ENCODE data around the gene DKK2.

The DKK2 gene

DNA sequence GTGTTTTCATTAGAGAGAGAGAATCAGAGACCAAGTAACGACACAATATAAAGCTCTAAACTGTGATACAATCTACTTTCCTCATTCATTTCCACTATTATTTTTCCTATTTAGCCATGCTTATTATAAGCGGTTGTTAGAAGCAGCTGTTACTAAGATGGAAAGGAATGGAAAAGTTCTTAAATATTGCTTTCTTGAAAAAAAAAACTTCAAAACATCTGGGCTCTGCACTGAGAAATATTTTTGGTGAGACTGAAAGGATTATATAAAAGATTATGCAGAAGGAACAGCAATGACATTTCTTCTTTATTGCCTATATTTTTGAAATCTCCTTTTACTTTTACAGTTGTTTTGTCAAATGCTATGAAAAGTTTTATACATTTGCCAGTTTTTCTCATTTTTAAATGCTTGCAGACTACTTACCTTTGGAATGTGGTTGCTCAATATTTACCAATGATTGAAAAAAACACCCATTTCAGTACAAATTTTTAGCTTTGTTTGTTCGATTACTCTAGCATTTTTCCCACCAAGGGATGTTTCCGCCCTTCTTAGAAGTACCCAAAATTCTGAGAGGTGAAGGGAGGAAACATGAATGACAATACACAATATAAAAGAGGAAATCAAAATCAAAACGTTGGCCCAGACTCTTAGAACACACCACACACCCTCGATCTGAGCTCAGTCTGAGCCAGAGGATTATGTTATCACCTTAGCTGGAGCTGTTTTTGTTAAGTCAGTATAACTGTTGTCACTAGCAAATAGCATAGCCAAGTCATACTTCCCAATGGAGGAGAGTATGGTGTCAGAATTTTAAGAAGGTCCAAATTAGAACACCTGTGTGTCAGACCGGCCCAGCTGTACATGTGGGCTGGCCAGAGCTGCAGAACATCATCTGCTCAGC is 18.4 kb downstream of the DKK2 start:
- DNase-seq (ENCODE audit: low spot score) = no peak

DNA sequence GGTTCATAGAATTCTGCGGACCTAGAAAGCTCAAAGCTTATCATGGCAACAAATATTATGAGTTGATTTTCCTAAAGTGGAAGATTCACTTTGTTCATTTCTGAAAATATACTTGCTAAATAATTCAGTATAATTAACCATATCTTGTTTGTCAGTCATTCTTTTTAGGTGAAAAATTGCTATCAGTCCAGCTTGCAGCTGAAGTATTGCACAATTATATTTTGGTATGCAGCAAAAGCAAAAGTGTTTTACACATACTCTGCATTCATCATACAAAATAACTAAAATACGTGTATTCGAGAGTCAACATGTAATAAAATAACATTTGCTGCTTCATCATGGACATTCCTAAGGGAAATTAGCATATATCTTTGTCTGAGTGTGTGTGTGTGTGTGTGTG is 24.8 kb downstream of the DKK2 start:
- no peak for DNase-seq (ENCODE audit: low spot score)

DNA sequence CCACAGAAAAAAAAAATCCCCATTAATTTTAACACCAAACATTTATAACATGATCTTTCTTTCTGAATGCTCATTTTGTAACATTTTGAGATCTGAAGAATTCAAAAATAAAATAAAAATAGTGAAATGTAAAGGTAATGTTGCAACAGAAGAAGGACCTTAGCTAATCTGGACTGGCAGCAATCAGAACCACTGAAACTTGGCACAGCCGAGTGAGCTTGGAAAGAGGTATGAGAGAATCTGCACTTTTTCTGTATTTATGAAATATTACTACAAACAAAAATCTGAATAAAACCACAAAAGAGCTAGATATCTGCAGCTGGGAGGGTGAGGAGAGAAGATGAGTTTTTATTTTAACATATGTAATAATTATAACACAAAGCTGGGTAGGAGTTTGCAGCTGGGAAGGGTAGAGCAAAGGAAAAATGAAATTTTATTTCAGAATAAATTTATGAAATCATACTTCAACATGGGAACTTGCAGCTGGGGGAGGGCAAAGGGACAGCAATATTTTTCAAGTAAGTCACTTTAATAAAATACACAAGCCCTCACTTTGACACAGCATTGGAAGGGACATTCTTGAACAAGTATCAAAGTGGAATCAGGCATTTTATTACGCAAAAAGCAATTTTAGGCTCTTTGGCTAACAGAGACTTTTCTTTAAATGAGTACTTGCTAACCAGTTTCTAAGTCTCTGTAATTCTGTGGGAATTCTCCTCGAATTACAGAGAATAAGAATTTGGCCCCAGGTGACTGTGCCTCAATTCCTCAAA is 26.7 kb downstream of the DKK2 start:
- DNase-seq (ENCODE audit: low spot score) = no peak

DNA sequence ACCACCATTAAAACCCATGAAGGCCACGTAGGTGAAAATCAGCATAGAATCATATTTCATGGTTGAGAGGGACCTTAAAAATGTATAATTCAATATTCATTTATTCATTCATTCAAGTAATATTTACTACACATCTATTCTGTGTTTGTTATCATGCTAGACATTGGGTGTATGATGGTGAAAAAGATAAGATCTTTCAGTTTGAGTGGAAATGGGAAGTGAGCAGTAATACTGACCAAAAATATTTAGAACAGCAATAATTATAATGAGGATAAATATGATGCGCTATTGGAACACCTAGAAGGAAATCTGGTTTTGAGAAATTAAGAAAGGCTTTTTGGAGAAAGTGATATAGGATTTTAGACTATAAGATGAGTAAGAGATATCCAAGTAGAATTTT is 28.0 kb downstream of the DKK2 start:
- DNase-seq (ENCODE audit: low spot score) = no peak

DNA sequence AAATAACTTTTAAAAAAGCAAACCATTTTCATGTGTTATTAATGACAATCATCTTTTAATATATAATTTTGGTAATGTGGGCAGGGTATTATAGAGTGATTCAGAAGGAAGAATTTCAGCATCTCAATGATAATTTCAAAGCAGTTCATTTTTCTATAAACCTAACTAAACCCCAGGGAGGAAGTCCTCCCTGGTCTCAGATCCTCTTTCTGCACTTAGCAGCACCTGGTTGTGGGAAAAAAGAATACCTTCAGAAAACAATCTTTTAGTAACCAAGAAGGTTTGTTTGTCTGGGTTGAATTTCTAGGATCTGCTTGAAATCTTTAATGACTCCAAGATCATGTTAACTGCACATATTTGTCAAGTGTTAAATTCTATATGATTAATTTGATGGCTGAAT is 29.9 kb downstream of the DKK2 start:
- DNase-seq (ENCODE audit: low spot score) = no peak

DNA sequence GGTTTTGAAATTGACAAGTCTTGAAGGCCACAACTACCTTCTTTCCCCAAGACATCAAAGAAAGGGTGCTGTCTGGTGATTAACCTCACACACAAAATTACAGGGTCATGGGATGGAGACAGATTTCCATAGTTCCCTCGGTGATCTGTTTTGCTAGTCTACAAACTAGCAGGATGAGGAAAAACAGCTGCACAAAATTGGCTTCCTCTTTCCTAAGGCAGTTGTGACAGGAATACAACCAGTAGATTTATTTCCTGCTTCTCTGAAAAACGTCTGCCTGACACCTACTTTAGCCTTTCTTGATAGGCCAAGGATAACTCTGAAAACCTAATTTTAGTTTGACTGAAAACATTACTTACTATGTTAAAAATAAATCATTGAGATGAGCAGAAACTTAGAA is 39.6 kb downstream of the DKK2 start:
- no peak for DNase-seq (ENCODE audit: low spot score)

DNA sequence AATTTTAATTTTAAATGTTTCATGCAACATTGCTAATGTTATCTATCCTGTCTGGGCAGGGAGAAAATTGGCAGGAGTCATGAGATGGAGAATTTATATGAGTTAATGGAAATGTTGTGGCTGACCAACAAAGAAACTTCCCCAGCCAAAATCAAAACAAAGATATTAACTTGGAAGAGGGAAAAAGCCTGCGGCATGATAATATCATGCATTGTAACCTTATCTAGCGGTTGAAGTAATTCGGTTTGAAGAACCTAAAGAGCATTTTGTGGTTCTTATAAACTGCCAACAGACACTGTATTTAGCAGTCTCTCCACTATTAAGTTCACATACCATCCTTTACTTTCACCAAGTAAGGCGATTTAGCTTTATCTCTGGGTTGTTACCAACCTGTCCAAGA is 42.3 kb downstream of the DKK2 start:
- no peak for DNase-seq (ENCODE audit: low spot score)

DNA sequence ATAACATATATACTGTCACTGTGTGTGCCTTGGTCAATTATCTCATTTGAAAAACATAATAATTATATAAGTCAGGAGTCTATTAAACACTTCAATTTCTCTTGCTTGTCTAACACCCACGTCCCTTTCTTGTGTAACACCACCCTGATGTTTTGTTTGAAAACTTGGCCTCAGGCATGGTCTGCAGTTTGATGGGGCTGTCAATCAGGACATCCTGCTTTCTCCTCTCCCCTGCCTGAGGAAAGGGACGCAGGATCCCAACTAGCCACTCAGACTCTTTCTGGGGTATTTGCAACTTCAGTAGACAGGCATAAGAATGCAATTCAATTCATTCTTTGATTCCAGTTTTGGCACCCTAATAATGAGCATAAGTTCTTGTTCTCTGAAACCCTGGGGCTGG is 48.8 kb downstream of the DKK2 start:
- no peak for DNase-seq (ENCODE audit: low spot score)

DNA sequence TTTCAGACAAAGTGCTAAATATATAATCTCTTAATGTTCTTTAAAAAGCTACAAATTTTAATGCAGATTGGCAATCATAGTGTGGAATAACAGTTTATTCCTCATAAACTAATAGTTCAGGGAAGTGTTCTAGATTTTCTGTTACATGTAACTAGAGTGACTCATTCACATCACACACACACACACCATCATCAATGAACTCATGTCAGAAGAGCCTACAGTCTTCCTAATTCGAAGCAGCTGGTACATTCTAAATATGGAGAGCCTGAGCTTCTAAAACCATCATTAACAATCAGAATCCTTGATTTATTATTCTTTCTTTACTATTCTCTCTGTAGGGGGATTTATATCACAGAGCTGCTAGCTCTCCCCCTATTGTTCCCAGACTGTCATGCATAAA is 49.6 kb downstream of the DKK2 start:
- no peak for DNase-seq (ENCODE audit: low spot score)

DNA sequence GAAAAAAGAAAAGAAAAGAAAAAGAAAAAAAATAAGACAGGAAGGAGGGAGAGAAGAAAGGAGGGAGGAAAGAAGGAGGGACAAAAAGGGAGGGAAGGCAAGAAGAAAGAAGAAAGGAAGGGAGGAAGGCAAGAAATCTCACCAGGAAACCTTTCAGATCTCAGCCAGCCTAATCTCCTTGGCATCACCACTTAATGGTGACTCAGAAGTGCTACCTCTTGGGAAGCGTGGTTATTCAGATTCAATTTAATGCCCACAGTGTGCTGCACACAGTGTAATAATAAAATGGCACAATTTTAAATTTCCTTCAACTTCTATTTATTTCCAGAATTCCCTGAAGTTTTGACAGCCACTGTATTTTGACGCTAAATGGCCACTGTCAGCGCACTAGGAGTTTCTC is 50.3 kb downstream of the DKK2 start:
- no peak for DNase-seq (ENCODE audit: low spot score)

DNA sequence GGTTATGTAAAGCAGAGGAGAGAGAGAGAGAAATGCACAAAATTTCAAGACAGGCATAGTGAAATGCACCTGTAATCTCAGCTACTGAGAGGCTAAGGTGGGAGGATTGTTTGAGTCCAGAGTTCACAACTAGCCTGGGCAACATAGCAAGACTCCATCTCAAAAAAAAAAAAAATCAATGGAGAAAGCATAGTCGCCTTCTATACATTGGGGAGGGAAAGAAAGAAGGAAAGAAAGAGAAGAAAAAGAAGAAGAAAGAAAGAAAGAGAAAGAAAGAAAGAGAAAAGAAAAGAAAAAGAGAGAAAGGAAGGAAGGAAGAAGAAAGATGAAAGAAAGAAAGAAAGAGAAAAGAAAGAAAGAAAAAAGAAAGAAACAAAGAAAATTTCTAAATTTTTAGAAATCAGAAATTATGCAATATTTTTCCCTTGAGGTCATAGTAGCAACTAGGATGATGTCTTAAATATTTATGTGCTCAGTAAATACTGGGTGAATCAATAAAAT is 53.4 kb downstream of the DKK2 start:
- no peak for DNase-seq (ENCODE audit: low spot score)

DNA sequence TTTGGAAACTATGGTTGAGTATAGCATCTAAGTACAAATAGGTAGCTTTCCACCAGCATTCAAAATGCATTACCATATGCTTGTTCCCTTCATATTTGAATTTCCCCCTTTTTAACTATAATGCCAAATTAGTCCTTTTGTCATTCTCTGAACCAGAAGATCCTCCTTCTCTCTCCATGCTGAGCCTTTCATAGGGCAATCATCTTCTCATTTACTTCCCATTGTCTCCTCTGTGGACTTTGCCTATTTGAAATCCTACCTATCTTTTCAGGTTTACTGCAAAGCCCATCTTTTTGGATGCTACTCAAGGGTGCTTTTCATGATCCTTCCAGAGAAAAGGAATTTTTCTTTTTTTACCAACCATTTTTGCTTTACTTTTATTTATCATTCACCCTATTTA is 54.7 kb downstream of the DKK2 start:
- DNase-seq (ENCODE audit: low spot score) = no peak

DNA sequence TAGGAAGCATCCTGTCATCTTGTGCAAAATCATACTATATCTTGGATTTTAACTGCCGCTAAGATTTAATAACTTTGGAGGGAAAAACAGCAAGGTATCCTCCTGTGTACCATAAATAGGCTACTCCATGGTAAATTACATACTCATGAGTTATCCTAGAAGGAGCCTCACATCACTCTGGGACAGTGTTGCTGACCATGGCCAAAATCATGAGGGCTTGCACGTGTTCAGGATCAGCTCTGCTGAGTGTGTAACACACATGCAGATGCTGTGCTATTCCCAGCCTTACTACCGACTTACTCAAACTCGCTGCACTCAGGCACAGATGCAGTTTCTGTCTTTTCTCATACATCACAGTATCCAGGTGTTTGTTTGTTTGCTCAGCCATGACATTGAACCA is 56.6 kb downstream of the DKK2 start:
- no peak for DNase-seq (ENCODE audit: low spot score)

DNA sequence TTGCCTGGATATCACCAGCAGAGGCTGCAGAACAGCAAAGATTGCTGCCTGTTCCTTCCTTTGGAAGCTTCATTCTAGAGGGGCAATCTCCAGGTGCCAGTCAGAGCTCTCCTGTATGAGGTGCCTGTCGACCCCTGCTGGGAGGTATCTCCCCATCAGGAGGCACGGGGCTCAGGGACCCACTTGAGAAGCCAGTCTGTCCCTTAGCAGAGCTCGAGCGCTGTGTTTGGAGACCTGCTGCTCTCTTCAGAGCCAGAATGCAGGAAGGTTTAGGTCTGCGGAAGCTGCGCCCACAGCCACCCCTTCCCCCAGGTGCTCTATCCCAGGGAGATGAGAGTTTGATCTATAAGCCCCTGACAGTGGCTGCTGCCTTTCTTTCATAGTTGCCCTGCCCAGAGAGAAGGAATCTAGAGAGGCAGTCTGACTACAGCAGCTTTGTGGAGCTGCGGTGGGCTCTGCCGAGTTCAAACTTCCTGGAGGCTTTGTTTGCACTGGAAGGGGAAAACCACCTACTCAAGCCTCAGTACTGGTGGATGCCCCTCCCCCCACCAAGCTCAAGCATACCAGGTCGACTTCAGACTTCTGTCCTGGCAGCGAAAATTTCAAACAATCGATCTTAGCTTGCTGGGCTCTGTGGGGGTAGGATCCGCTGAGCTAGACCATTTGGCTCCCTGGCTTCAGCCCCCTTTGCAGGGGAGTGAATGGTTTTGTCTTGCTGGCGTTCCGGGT is 57.9 kb downstream of the DKK2 start:
- no peak for DNase-seq (ENCODE audit: low spot score)

DNA sequence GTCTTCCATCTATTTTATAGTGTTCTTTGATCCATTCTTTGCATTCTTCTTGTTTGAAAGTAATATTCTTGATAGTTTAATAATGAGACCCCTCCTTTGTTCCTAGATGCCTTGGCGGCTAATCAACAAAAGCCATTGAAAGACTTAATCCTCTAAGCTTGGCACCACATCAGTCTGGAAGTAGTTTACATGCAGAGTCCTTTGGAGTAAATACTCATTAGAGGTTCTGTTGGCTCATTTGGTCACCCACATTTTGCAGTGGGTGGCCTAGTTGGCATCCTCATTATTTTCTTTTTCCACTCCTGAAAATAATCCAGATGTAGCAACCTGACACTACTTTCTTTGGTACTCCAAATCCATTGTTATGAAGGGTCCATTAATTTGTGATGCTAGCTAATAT is 64.5 kb downstream of the DKK2 start:
- DNase-seq (ENCODE audit: low spot score) = no peak

DNA sequence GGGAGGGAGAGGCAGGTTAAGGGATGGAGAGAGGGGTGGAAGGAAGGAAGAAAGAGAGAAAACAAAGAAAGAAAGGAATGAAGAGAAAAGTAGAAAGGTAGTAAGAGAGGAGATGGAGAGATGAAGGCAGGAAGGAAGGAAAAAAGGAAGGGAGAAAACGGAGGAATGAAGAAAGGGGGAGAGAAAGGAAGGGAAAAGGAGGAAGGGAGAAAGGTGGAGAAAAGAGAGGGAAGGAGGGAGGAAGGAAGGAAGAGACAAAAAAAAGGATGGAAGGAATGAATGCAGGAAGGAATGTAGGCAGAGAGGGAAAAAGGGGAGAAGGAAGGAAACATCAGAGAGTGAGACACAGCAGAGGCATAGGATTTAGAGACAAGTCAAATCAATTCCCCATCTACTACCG is 68.2 kb downstream of the DKK2 start:
- DNase-seq (ENCODE audit: low spot score) = no peak

DNA sequence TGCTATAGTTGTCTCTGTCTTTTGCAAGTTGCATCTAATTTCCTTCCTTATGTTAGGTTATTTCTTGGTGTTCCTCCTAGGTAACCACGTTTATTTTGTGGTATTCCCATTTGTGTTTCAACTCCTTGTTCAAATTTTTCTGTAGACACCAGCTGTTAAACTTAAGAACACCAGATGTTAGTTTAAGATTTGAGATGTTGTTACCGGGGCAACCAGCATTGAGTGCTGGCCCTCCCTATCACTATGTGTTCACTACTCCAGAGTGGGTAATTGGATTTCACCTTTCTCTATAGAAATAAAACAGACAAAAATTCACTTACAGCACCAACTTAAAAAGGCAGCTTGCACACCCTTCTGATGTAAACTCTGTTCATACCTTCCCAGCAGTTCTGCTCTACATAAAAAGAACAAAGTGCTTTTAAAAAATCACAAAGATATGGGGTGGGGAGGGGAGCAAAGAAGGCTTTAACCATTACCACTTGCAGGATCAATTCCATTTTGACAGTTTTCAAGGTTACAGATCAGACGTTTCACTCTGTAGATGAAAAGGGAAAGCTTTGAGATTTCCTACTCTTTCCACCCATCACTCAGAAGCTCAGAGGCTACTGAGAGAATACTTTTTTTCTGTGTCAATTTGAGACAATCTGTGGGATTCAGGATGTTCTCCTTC is 82.9 kb downstream of the DKK2 start:
- DNase-seq (ENCODE audit: low spot score) = no peak

DNA sequence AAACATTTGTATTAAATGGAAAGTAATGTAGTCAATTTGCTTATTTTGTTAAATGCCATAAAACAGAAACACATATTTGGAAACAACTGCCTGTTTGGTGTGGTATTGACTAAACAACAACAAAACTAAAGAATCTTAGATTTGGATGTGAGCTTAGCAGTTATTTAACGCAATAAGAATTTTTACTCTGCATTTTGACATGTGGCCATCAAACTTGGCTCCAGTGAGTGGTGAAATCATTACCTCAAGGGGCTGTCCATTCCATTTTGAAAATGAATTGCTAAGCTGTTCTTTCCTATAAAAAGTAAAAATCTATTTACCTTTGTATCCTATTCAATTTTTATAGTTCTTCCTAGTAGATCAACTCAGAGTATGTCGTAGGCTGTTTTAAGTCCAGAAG is 84.2 kb downstream of the DKK2 start:
- no peak for DNase-seq (ENCODE audit: low spot score)

DNA sequence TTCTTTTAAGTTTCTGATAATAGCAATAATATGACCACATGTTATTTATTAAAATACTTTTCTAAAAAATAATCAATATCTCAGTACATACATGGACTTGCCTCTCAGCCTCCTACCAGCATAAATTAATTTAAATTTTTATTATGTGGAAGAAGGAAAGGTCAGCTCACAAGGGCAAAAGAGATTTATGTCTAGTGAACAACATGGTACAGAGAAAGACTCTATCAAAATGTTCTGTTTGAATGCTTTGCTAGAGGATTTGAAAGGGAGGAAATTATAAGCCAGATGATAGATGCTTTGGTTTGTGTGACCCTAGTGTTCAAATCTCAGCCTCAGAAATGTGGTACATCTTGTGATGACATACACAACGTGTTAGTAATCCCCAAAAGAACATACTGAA is 94.3 kb downstream of the DKK2 start:
- no peak for DNase-seq (ENCODE audit: low spot score)

DNA sequence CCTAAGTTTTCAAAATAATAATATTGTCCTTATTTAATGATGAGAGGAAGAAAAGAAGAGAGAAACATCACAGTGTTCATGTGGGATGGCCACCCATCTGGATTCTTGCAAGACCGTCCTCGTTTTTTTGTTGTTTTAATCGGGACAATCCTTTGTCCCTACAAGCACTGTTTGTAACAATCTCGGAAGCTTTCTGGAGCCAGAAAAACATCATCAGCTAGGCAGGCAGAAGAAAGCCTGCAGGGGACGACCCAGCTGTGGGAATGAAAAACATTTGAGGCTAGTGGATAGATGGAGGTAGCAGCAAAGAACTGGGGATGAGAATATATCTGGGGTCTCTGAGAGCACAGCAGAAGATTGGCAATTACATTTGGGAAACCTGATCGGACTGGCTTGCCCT is 105.6 kb downstream of the DKK2 start:
- no peak for DNase-seq (ENCODE audit: low spot score)

DNA sequence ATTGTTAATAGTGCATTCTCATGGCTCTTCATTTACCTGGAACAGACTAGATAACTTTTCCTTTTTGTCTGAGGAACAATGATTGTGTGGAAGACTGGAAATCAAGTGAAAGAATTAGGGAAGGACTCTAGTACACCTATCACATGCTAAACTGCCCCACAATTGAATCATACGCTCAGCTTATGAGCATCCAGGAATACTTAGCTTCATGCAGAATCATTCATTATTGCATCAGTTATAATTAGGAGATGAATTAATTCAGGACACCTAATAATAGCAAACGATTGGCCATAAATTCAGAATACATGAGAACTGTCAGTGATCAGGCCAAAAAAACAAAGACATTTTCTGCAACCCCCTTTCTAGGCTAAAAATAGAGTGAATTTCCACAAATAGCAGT is 106.9 kb downstream of the DKK2 start:
- no peak for DNase-seq (ENCODE audit: low spot score)

DNA sequence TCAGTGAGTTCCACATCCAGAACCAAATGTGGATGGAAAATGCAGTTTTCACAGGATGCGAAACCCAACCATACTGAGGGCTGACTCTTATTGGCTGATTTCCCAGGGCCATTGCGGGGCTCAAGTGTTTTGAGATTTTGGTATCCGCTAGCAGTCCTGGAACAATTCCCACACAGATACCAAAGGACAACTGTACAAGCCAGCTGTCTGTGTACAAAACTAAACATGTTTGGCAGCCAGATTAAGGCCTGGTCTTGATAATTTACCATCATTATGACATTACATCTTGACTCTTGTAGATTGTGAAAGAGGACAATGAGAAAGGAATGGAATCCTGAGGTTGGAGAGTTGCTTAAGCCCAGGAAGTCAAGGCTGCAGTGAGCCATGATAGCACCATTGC is 121.9 kb downstream of the DKK2 start:
- DNase-seq (ENCODE audit: low spot score) = no peak
